A549 (cell line): ENCODE results near the gene EFTUD2. TPM values are rescaled to one million over a fixed set of nuclear protein-coding genes. Genes with fewer than 3 reads are reported as not detected.

Experiments
- ATAC-seq, 2 experiments: fragments of 200-7000 bp in 1 of 2; fragments of >200 bp in 1 of 2; cut with Nextera tagmentation in 1 of 2; cut with Tn5 transposase in 1 of 2; 3 replicates each; pipeline versions ENCODE4 v1.8.0 to v1.9.1; 2018 to 2020; ENCODE audit warnings: mild to moderate bottlenecking in 1 of 2, moderate library complexity in 1 of 2
- CTCF ChIA-PET: fragments of 300-600 bp; sonication (Branson Sonifier 250); formaldehyde crosslinking; extraction: SDS; loops from one replicate; lab custom pipeline; 2021; ENCODE audit warnings: antibody characterized with exemption, inconsistent platforms; lab: Yijun Ruan, JAX
- POLR2A ChIA-PET: fragments of 350-600 bp; formaldehyde crosslinking; extraction: SDS; loops from one replicate; lab custom pipeline; 2021; ENCODE audit warnings: antibody characterized with exemption, inconsistent platforms; lab: Yijun Ruan, JAX
- DNase-seq, 2 experiments: peaks; one replicate each; pipeline versions ENCODE4 v3.0.0 to v3.0.0-alpha.2; 2011 to 2016; ENCODE audit warnings: low read depth in 1 of 2, low spot score in 1 of 2
- FAIRE-seq: peaks from 2 replicates; lab custom pipeline; 2011; peaks lifted over from hg19 to GRCh38; lab: Jason Lieb, UNC
- H3K27ac ChIP-seq, 2 experiments: fragments of >200 bp; sonication (Bioruptor Twin); formaldehyde crosslinking; 3 replicates each; pipeline ENCODE4 v1.5.1; 2016 to 2017
- H3K4me1 ChIP-seq: fragments of >200 bp; sonication (Bioruptor Twin); formaldehyde crosslinking; 3 replicates; pipeline ENCODE4 v1.6.1; 2016
- H3K4me2 ChIP-seq: fragments of >200 bp; sonication (Bioruptor Twin); formaldehyde crosslinking; 3 replicates; pipeline ENCODE4 v1.6.1; 2016
- H3K4me3 ChIP-seq: fragments of >200 bp; sonication (Bioruptor Twin); formaldehyde crosslinking; 3 replicates; pipeline ENCODE4 v1.5.1; 2016
- H3K9me3 ChIP-seq: fragments of >200 bp; sonication (Bioruptor Twin); formaldehyde crosslinking; 3 replicates; pipeline ENCODE4 v1.6.1; 2016
- CBX2 ChIP-seq: fragments of 200-600 bp; sonication (generic); IDR thresholded peaks from 2 replicates; pipeline ENCODE4 v1.6.1; 2016; ENCODE audit warnings: low read depth, mild to moderate bottlenecking, borderline replicate concordance
- CHD2 ChIP-seq: fragments of 150-350 bp; IDR thresholded peaks from 2 replicates; pipeline ENCODE4 v1.6.1; 2014; ENCODE audit warnings: low read length; ENCODE audit not compliant: partially characterized antibody
- CHD4 ChIP-seq: fragments of 200-600 bp; sonication (generic); IDR thresholded peaks from 2 replicates; pipeline ENCODE4 v1.6.1; 2016; ENCODE audit warnings: antibody characterized with exemption, mild to moderate bottlenecking, borderline replicate concordance
- ESRRA ChIP-seq: fragments of 150-350 bp; IDR thresholded peaks from 2 replicates; pipeline ENCODE4 v1.6.1; 2014; ENCODE audit warnings: mild to moderate bottlenecking, low read length, borderline replicate concordance
- FOSB ChIP-seq: fragments of 250-450 bp; sonication (Bioruptor Pico); IDR thresholded peaks from 2 replicates; pipeline ENCODE4 v1.5.0; 2020; ENCODE audit warnings: mild to moderate bottlenecking, moderate library complexity
- FOXS1 ChIP-seq: fragments of 250-450 bp; sonication (Bioruptor Pico); IDR thresholded peaks from 2 replicates; pipeline ENCODE4 v1.5.0; 2020; ENCODE audit warnings: mild to moderate bottlenecking, moderate library complexity
- HDAC2 ChIP-seq: fragments of 200-600 bp; sonication (generic); IDR thresholded peaks from 2 replicates; pipeline ENCODE4 v1.6.1; 2016
- HOXA7 ChIP-seq: fragments of 250-450 bp; sonication (Bioruptor Pico); IDR thresholded peaks from 2 replicates; pipeline ENCODE4 v1.5.0; 2020; ENCODE audit warnings: mild to moderate bottlenecking, moderate library complexity
- JUNB ChIP-seq: fragments of >200 bp; sonication (Bioruptor Twin); formaldehyde crosslinking; IDR thresholded peaks from 2 replicates; pipeline ENCODE4 v1.6.1; 2016
- MAZ ChIP-seq: fragments of 150-350 bp; IDR thresholded peaks from 2 replicates; pipeline ENCODE4 v1.6.1; 2014; ENCODE audit warnings: antibody characterized with exemption, low read depth, low read length, borderline replicate concordance
- MYC ChIP-seq: IDR thresholded peaks from 2 replicates; pipeline ENCODE4 v1.6.1; 2012; ENCODE audit warnings: mild to moderate bottlenecking, inconsistent platforms, low read length, improper control_type of control experiment, borderline replicate concordance
- PHF8 ChIP-seq: fragments of 200-600 bp; sonication (generic); IDR thresholded peaks from 2 replicates; pipeline ENCODE4 v1.6.1; 2016; ENCODE audit warnings: low read depth, mild to moderate bottlenecking, antibody characterized with exemption, moderate library complexity, borderline replicate concordance
- POLR2A ChIP-seq: IDR thresholded peaks from 2 replicates; pipeline ENCODE4 v1.6.1; 2012; ENCODE audit warnings: mild to moderate bottlenecking, low read length
- RARB ChIP-seq: fragments of 250-450 bp; sonication (Bioruptor Pico); IDR thresholded peaks from 2 replicates; pipeline ENCODE4 v1.8.0; 2021; ENCODE audit warnings: mild to moderate bottlenecking, moderate library complexity
- RCOR1 ChIP-seq: fragments of 150-350 bp; IDR thresholded peaks from 2 replicates; pipeline ENCODE4 v1.6.1; 2014; ENCODE audit warnings: antibody characterized with exemption, low read length, low read depth
- RFX5 ChIP-seq: fragments of 450-650 bp; IDR thresholded peaks from 2 replicates; pipeline ENCODE4 v1.7.1; 2014; ENCODE audit warnings: antibody characterized with exemption, mild to moderate bottlenecking, moderate library complexity
- RNF2 ChIP-seq: fragments of 200-600 bp; sonication (generic); IDR thresholded peaks from 2 replicates; pipeline ENCODE4 v1.6.1; 2016; ENCODE audit warnings: low read depth, mild to moderate bottlenecking, antibody characterized with exemption, moderate library complexity, borderline replicate concordance
- TFCP2L1 ChIP-seq: fragments of 250-450 bp; sonication (Bioruptor Pico); IDR thresholded peaks from 2 replicates; pipeline ENCODE4 v1.5.0; 2021; ENCODE audit warnings: mild to moderate bottlenecking
- TP53 ChIP-seq: fragments of 250-450 bp; sonication (Bioruptor Pico); IDR thresholded peaks from 2 replicates; pipeline ENCODE4 v1.5.0; 2021; ENCODE audit warnings: mild to moderate bottlenecking, moderate library complexity
- ZC3H11A ChIP-seq: fragments of 450-650 bp; IDR thresholded peaks from 2 replicates; pipeline ENCODE4 v1.6.1; 2014; ENCODE audit warnings: antibody characterized with exemption, mild to moderate bottlenecking
- WGBS: methylation state at CpG from one replicate; pipeline ENCODE4 v1.1.6; 2017; ENCODE audit errors: missing lambda C conversion rate; 5-methylcytosine and 5-hydroxymethylcytosine counted together
- polyA plus RNA-seq, 4 experiments: library from polyadenylated mRNA; depleted of rRNA in 3 of 4; stranded (reverse); fragments of >200 nt; fragmentation: RNase III in 1 of 4; extraction: RNeasy Plus Mini Kit Qiagen cat#74134 plus additional on column Dnase treatment in 1 of 4; gene quantifications; 2 replicates in 3 of 4; 3 replicates in 1 of 4; pipeline ENCODE4 v1.2.3, GENCODE V29; 2011 to 2017
- TF ChIP-seq, protein P1 (sequence below): fragments of 250-450 bp; sonication (Bioruptor Pico); IDR thresholded peaks from 2 replicates; pipeline ENCODE4 v1.5.0; 2020; ENCODE audit warnings: low read depth, mild to moderate bottlenecking, moderate library complexity
- TF ChIP-seq, protein P2 (sequence below): IDR thresholded peaks from 2 replicates; pipeline ENCODE4 v1.6.1; 2012; ENCODE audit warnings: low read depth, borderline replicate concordance
- TF ChIP-seq, protein P3 (sequence below): IDR thresholded peaks from 2 replicates; pipeline ENCODE4 v1.6.1; 2012
- TF ChIP-seq, protein P4 (sequence below): fragments of >200 bp; sonication (Bioruptor Twin); formaldehyde crosslinking; IDR thresholded peaks from 2 replicates; pipeline ENCODE4 v1.6.1; 2016
- TF ChIP-seq, protein P5 (sequence below): fragments of 200-600 bp; sonication (generic); IDR thresholded peaks from 2 replicates; pipeline ENCODE4 v1.6.1; 2016; ENCODE audit warnings: antibody characterized with exemption, mild to moderate bottlenecking, moderate library complexity

Gene EFTUD2
- polyA plus RNA-seq, 2 of the 4 experiments (the other 2 are of a cell fraction), result 224 to 353 TPM

DNA sequence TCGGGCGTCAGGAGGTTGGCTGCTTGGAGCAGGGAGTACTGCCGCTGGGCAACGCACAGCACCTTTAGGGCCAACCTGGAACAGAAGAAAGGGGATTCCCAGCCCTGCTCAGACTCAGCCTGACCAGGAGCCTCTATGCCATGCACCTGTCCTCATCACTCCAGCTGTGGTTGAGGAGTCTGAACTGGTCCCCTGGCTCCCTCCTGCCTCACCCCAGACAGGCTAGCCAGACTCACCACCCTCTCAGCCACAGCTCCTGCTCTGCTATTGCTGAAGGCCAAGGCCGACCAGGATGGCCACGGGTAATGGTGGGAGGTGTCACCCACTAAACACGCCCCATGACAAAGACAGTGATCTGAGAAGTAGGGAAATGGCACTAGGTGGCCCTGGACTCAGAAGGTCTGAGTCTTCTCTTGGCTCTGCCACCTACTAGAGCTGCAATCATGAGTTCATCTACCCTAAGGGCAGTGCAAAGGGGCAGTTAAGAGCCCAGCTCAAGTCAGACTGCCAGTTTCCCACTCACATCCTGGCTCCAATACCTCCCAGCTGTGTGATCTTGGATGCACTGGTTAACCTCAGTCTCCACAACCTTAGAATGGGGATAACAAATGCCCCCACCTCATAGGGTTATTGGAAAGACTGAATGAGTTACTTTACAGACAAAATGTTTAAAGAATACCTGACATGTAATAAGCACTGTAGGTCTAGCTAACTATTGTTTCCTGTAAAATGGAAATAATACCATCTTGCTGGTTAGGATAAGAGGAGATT, 29.9 kb upstream of the EFTUD2 start:
- H3K4me3 ChIP-seq, result no peak overlapping the region
- H3K9me3 ChIP-seq, result no peaks in the 10 kb centered on the region
- no peak for TF ChIP-seq CBX2
- TF ChIP-seq, protein P1, sequence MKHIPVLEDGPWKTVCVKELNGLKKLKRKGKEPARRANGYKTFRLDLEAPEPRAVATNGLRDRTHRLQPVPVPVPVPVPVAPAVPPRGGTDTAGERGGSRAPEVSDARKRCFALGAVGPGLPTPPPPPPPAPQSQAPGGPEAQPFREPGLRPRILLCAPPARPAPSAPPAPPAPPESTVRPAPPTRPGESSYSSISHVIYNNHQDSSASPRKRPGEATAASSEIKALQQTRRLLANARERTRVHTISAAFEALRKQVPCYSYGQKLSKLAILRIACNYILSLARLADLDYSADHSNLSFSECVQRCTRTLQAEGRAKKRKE (CRISPR knock-in tag), result no peak
- TF ChIP-seq MAZ, result no peak
- no peak for TF ChIP-seq CHD2
- TF ChIP-seq HOXA7 (CRISPR knock-in tag), result no peak
- no peaks in the 10 kb centered on the region for H3K4me1 ChIP-seq
- no peak overlapping the region for H3K27ac ChIP-seq
- FAIRE-seq (no peak), DNase-seq (no peak), ATAC-seq (no peak)
- no peak overlapping the region for H3K4me2 ChIP-seq
- 90% methylated on average over 7 of the region's 7 CpGs for WGBS
- CTCF ChIA-PET, result interaction anchor here (0.6 to 38.8 kb wide), 7 partner anchors 7 to 170 kb away, joined by 3 to 1853 read pairs (median 5); partner anchors contain the start of genes DCAKD, GFAP and KIF18B
- POLR2A ChIA-PET, result interaction anchor here (0.6 kb wide), 1 partner anchor 45 kb away, joined by 9 read pairs; no protein-coding TSS in a partner anchor

DNA sequence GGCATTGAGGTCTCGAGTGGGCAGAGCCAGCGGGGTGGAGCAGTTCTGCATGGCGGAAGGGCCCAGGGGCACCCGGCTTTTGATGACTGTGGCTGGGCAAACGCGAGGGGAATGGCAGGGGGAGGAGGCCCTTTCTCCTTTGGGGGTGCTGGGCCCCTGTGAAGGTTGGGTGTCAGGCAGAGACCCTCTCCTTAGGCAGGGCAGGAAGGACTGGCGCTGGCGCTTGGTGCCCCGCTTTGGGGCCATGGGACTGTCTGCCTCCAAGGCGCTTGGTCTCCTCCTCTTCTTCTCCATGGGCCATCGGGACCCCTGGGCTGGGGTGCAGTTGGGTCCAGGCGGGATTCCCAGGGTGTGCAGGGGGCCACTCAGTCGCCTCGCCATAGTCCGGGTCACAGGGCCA, 28.9 kb upstream of the EFTUD2 start:
- CTCF ChIA-PET, result interaction anchor here (2.4 to 38.8 kb wide), 4 partner anchors 6 to 207 kb away, joined by 11 to 1853 read pairs (median 752); partner anchors contain the start of genes ACBD4, DCAKD, GFAP and KIF18B
- POLR2A ChIA-PET, result no interaction called here

DNA sequence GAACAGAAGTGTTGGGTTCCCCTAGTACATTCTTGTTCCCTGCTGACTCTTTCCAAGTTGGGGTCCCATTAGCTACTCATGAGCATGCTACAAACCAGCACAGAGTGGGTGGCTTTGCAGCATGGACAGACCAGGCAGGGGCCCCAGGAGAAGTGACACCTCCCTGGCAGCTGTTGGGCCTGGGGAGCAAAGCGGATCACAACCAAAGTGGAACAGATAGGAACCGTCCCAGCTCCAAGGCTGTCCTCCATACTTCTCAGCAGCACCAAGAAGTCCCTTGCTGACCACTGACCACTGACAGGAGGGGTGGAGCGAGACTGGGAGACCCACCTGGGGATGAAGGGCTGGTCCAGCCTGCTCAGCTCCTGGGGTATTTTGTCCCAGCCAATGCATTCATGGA, 28.5 kb upstream of the EFTUD2 start:
- Histone ChIP-seq H3K4me1 (no peaks in the 10 kb centered on the region), H3K9me3 (no peaks in the 10 kb centered on the region), H3K27ac (no peak overlapping the region), H3K4me2 (no peak overlapping the region), H3K4me3 (no peak overlapping the region)
- 98% methylated on average over 3 of the region's 3 CpGs for WGBS
- CTCF ChIA-PET, result interaction anchor here (2.4 to 38.3 kb wide), 4 partner anchors 16 to 207 kb away, joined by 11 to 1853 read pairs (median 430); partner anchors contain the start of genes ACBD4, DCAKD and KIF18B
- no peak for DNase-seq
- TF ChIP-seq FOXS1 (CRISPR knock-in tag) (no peak), RNF2 (no peak), POLR2A (no peak), MYC (no peak), MAZ (no peak), CHD4 (no peak), PHF8 (no peak)
- TF ChIP-seq, protein P2, sequence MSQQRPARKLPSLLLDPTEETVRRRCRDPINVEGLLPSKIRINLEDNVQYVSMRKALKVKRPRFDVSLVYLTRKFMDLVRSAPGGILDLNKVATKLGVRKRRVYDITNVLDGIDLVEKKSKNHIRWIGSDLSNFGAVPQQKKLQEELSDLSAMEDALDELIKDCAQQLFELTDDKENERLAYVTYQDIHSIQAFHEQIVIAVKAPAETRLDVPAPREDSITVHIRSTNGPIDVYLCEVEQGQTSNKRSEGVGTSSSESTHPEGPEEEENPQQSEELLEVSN, result no peak
- TF ChIP-seq, protein P3, sequence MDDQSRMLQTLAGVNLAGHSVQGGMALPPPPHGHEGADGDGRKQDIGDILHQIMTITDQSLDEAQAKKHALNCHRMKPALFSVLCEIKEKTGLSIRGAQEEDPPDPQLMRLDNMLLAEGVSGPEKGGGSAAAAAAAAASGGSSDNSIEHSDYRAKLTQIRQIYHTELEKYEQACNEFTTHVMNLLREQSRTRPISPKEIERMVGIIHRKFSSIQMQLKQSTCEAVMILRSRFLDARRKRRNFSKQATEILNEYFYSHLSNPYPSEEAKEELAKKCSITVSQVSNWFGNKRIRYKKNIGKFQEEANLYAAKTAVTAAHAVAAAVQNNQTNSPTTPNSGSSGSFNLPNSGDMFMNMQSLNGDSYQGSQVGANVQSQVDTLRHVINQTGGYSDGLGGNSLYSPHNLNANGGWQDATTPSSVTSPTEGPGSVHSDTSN, result no peak
- POLR2A ChIA-PET, result no interaction called here
- FAIRE-seq, result no peak
- no peak for ATAC-seq

More for the DNA sequence above, 28.9 kb upstream of the EFTUD2 start:
- no peak overlapping the region for H3K4me3 ChIP-seq
- no peaks in the 10 kb centered on the region for H3K4me1 ChIP-seq
- H3K27ac ChIP-seq, result no peak overlapping the region
- DNase-seq (no peak), FAIRE-seq (no peak), ATAC-seq (no peak)
- 94% methylated on average over 14 of the region's 15 CpGs for WGBS
- no peak overlapping the region for H3K4me2 ChIP-seq
- no peaks in the 10 kb centered on the region for H3K9me3 ChIP-seq
- TF ChIP-seq TP53 (no peak), RFX5 (no peak), POLR2A (no peak), TFCP2L1 (CRISPR knock-in tag) (no peak), ESRRA (no peak), CHD2 (no peak), RCOR1 (no peak), FOSB (CRISPR knock-in tag) (no peak), ZC3H11A (no peak), RARB (CRISPR knock-in tag) (no peak), HDAC2 (no peak), JUNB (no peak)
- TF ChIP-seq, protein P4, sequence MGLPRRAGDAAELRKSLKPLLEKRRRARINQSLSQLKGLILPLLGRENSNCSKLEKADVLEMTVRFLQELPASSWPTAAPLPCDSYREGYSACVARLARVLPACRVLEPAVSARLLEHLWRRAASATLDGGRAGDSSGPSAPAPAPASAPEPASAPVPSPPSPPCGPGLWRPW, result no peak
- TF ChIP-seq, protein P5, sequence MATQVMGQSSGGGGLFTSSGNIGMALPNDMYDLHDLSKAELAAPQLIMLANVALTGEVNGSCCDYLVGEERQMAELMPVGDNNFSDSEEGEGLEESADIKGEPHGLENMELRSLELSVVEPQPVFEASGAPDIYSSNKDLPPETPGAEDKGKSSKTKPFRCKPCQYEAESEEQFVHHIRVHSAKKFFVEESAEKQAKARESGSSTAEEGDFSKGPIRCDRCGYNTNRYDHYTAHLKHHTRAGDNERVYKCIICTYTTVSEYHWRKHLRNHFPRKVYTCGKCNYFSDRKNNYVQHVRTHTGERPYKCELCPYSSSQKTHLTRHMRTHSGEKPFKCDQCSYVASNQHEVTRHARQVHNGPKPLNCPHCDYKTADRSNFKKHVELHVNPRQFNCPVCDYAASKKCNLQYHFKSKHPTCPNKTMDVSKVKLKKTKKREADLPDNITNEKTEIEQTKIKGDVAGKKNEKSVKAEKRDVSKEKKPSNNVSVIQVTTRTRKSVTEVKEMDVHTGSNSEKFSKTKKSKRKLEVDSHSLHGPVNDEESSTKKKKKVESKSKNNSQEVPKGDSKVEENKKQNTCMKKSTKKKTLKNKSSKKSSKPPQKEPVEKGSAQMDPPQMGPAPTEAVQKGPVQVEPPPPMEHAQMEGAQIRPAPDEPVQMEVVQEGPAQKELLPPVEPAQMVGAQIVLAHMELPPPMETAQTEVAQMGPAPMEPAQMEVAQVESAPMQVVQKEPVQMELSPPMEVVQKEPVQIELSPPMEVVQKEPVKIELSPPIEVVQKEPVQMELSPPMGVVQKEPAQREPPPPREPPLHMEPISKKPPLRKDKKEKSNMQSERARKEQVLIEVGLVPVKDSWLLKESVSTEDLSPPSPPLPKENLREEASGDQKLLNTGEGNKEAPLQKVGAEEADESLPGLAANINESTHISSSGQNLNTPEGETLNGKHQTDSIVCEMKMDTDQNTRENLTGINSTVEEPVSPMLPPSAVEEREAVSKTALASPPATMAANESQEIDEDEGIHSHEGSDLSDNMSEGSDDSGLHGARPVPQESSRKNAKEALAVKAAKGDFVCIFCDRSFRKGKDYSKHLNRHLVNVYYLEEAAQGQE, result no peak
- TF ChIP-seq, protein P3, result no peak
